MM.1S (cell line): ENCODE data around the gene KRT39.

Experiments
- CTCF ChIP-seq: fragments of 300-600 bp; sonication (generic); IDR thresholded peaks from 2 replicates; pipeline ENCODE4 v1.5.1; 2016; ENCODE audit warnings: antibody characterized with exemption, low read length, mixed read lengths
- EZH2 ChIP-seq: fragments of 300-600 bp; sonication (generic); optimal IDR thresholded peaks from 2 replicates; pipeline ENCODE3; 2017; ENCODE audit warnings: low read depth, mild to moderate bottlenecking, antibody characterized with exemption, low read length, mixed read lengths
- EZH2phosphoT487 ChIP-seq: fragments of 300-600 bp; sonication (generic); IDR thresholded peaks from 2 replicates; pipeline ENCODE4 v1.6.1; 2018; ENCODE audit warnings: antibody characterized with exemption, low read length

DNA sequence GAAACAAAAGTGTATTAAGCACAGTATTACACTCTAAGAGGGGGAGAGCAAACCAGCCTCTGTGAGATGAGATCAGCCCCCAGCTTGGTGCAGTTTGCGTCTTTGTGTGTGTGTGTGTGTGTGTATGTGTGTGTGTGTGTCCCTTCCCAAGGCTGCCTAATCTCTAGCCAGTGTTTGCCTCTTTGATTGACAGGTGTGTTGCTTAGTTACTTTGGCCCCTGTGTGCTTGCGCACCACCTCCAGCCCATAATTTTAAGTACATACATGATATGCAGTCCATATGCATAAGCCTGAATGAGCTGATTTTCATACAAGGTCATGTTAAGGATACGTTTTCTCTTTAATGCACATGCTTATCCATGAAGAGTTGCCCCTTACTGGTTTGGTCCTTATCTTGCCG, 35.0 kb upstream of the KRT39 start:
- TF ChIP-seq CTCF, result no peak
- no peak for TF ChIP-seq EZH2phosphoT487
- no peak for TF ChIP-seq EZH2
